DOHH2 (cell line): ENCODE measurements around the gene KRT20.

Experiments used
- H3F3A ChIP-seq: fragments of 200-600 bp; sonication (generic), shearing (Covaris generic); 2 replicates; pipeline ENCODE4 v1.6.0; 2016; ENCODE audit warnings: antibody characterized with exemption, mild to moderate bottlenecking; ENCODE audit not compliant: control insufficient read depth, insufficient read depth
- H3K27ac ChIP-seq: fragments of 200-600 bp; sonication (generic); 2 replicates; pipeline ENCODE4 v1.5.1; 2014; ENCODE audit warnings: low read depth, mild to moderate bottlenecking, low read length, moderate library complexity
- H3K27me3 ChIP-seq: fragments of 200-600 bp; sonication (generic); 2 replicates; pipeline ENCODE4 v1.6.1; 2014; ENCODE audit warnings: mild to moderate bottlenecking, low read length, mixed read lengths; ENCODE audit not compliant: control insufficient read depth
- H3K36me3 ChIP-seq: fragments of 200-600 bp; sonication (generic); 2 replicates; pipeline ENCODE4 v1.6.1; 2014; ENCODE audit warnings: mild to moderate bottlenecking, low read length, moderate library complexity, mixed read lengths; ENCODE audit not compliant: control insufficient read depth
- H3K4me1 ChIP-seq: fragments of 200-600 bp; sonication (generic); 2 replicates; pipeline ENCODE4 v1.6.1; 2014; ENCODE audit warnings: mild to moderate bottlenecking, low read length, mixed read lengths; ENCODE audit not compliant: control insufficient read depth
- H3K4me2 ChIP-seq: fragments of 200-600 bp; sonication (generic); 2 replicates; pipeline ENCODE4 v1.6.0; 2014; ENCODE audit warnings: mild to moderate bottlenecking, low read length, moderate library complexity
- H3K4me3 ChIP-seq: fragments of 200-600 bp; sonication (generic); 2 replicates; pipeline ENCODE4 v1.5.1; 2014; ENCODE audit warnings: mild to moderate bottlenecking, low read length, mixed read lengths
- H3K79me2 ChIP-seq: fragments of 200-600 bp; sonication (generic); 2 replicates; pipeline ENCODE4 v1.6.1; 2014; ENCODE audit warnings: mild to moderate bottlenecking, low read length, mixed read lengths; ENCODE audit not compliant: control insufficient read depth
- H3K9me2 ChIP-seq: fragments of 200-600 bp; sonication (generic); replicated peaks from 2 replicates; pipeline ENCODE4 v1.6.1; 2014; ENCODE audit warnings: mild to moderate bottlenecking, low read length, mixed read lengths; ENCODE audit not compliant: control insufficient read depth
- H3K9me3 ChIP-seq: fragments of 200-600 bp; sonication (generic); 2 replicates; pipeline ENCODE4 v1.6.1; 2014; ENCODE audit warnings: antibody characterized with exemption, low read length, mixed read lengths; ENCODE audit not compliant: control insufficient read depth, insufficient read depth
- H4K20me1 ChIP-seq: fragments of 200-600 bp; sonication (generic); 2 replicates; pipeline ENCODE4 v1.6.0; 2014; ENCODE audit warnings: low read depth, mild to moderate bottlenecking, antibody characterized with exemption, low read length, moderate library complexity; ENCODE audit not compliant: control insufficient read depth, insufficient read depth
- CTCF ChIP-seq: fragments of 200-600 bp; sonication (generic); IDR thresholded peaks from one replicate; pipeline ENCODE4 v1.5.1; 2014; ENCODE audit warnings: antibody characterized with exemption, mild to moderate bottlenecking, low read depth, low read length; ENCODE audit not compliant: poor library complexity, severe bottlenecking
- EZH2phosphoT487 ChIP-seq: fragments of 200-600 bp; sonication (generic); IDR thresholded peaks from 2 replicates; pipeline ENCODE4 v1.6.1; 2017; ENCODE audit warnings: borderline replicate concordance, mild to moderate bottlenecking, antibody characterized with exemption, low read length, moderate library complexity, mixed read lengths

The KRT20 gene

GRCh38 chr17:40836020-40836419 is 49.0 kb downstream of the KRT20 start:
- TF ChIP-seq EZH2phosphoT487 = no peak
- TF ChIP-seq CTCF = no peak
- Histone ChIP-seq H3K4me3 (no peak overlapping the region), H3K27me3 (no peaks in the 10 kb centered on the region), H3K9me2 (no peaks in the 10 kb centered on the region), H3K36me3 (0 out of 2 replicates have a peak, but pooled peaks cover 3% of the 10 kb centered on the region), H3K9me3 (no peaks in the 10 kb centered on the region), H3K4me1 (no peaks in the 10 kb centered on the region), H3K27ac (no peak overlapping the region), H3F3A (no peaks in the 10 kb centered on the region), H4K20me1 (no peaks in the 10 kb centered on the region), H3K79me2 (no peaks in the 10 kb centered on the region), H3K4me2 (no peak overlapping the region)

GRCh38 chr17:40833882-40834281 is 51.2 kb downstream of the KRT20 start:
- Histone ChIP-seq H3K4me1 (no peaks in the 10 kb centered on the region), H3F3A (no peaks in the 10 kb centered on the region), H3K27ac (no peak overlapping the region), H3K36me3 (0 out of 2 replicates have a peak, but pooled peaks cover 3% of the 10 kb centered on the region), H3K9me2 (no peaks in the 10 kb centered on the region), H4K20me1 (no peaks in the 10 kb centered on the region), H3K4me2 (no peak overlapping the region), H3K9me3 (no peaks in the 10 kb centered on the region), H3K4me3 (no peak overlapping the region), H3K79me2 (no peaks in the 10 kb centered on the region), H3K27me3 (no peaks in the 10 kb centered on the region)
- TF ChIP-seq EZH2phosphoT487 = no peak
- no peak for TF ChIP-seq CTCF

GRCh38 chr17:40832840-40833239 is 52.2 kb downstream of the KRT20 start:
- Histone ChIP-seq H3K4me3 (no peak overlapping the region), H3K79me2 (no peaks in the 10 kb centered on the region), H3K9me2 (no peaks in the 10 kb centered on the region), H3K36me3 (0 out of 2 replicates have a peak, but pooled peaks cover 3% of the 10 kb centered on the region), H3K27me3 (no peaks in the 10 kb centered on the region), H3K27ac (no peak overlapping the region), H4K20me1 (no peaks in the 10 kb centered on the region), H3K9me3 (no peaks in the 10 kb centered on the region), H3K4me2 (no peak overlapping the region), H3F3A (no peaks in the 10 kb centered on the region), H3K4me1 (no peaks in the 10 kb centered on the region)
- TF ChIP-seq CTCF = no peak
